ENCODE measurements around the gene CFL1.

DNA sequence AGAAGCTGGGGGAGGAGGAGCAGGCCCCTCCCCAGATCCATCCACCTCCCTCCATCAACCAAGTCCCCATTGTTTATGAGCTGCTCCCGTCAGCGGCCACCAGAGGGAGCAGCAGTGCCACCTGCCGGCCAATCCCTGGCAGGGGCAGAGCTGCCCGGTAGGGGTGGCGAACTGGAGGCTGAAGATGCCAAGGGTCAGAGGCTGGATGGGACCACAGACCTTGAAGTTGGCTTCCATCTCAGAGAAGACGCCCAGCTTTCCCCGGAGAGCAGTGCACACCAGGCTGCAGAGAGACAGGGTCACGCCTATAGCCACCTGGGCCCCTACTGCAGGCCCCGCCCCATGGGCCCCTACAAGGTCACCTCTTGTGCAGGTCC is 26.7 kb upstream of the CFL1 start:
- TF ChIP-seq EZH2 (IDR thresholded peaks at IDR 0.05; ENCODE audit: borderline replicate concordance, low read length) (no peak), CTCF (conservative IDR thresholded peaks at IDR 0.05 in 1 of 2, IDR thresholded peaks at IDR 0.05 in 1 of 2; ENCODE audit: extremely low read depth in 1 of 2, insufficient read depth in 1 of 2, low read depth in 1 of 2, low read length in 2 of 2) (peak; percentile 99 to 100)
